8988T (cell line): ENCODE data around the gene ODF2L.

Source experiments
- DNase-seq: peaks from one replicate; pipeline ENCODE4 v3.0.0; 2011

The ODF2L gene

DNA sequence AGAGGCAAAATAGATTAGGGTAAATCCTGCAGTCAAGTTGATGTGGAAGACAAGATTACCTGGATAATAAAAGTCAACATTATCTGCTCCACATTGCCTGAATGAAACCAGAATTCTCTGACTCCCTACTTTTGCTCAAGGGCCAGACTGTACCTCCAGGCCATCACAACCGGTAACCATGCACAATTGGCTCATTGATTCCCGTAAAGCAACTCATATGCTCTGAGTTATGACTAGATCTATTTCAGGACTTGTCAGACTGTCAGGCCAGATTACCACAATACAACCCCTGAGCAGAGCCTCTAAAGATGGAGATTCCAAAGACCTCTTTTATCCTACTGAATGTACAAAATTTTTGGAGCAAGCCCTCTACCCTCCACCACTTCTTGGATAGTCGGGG lies 90.4 kb downstream of the ODF2L start:
- no peak for DNase-seq

DNA sequence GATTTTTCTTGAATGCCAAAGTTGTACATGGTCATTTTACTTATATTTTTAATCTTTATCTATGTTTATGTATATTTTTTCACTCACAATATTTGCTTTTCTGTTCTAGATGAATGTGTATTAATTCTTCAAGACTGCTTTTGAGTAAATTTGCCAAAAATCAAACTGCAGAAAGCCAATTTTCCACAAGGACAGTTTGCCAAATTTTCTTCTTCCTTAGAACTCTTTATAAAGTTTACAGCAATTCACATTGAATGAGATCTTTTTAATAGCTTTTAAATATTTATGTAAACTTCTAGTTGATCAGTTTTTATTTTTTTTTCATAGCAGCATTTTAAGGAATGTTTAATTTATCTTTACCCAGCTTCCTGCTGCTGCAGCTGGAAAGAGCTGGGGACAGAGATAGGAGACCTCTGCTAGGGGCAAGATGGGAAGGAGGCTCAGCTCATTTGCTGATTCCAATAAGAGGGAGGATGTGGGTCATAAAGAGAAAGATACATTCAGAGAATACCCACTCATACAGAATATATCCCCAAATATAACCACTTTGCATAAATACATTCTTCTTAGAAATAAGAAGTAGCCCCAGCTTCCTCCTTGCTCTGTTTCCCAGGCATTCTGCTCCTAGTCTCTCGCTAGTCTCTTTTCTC lies 93.0 kb downstream of the ODF2L start:
- DNase-seq = no peak
